GM19351 (cell line): ENCODE data around the gene IFI30.
A peak's percentile ranks its signal among the peaks of the same experiment; 100 is the strongest.

Experiments used
- ATAC-seq: cut with Tn5 transposase; IDR thresholded peaks from one replicate; pipeline ENCODE4 v1.9.1; 2021; ENCODE audit warnings: mild to moderate bottlenecking, moderate library complexity; ENCODE audit not compliant: unreplicated experiment

IFI30 gene

DNA sequence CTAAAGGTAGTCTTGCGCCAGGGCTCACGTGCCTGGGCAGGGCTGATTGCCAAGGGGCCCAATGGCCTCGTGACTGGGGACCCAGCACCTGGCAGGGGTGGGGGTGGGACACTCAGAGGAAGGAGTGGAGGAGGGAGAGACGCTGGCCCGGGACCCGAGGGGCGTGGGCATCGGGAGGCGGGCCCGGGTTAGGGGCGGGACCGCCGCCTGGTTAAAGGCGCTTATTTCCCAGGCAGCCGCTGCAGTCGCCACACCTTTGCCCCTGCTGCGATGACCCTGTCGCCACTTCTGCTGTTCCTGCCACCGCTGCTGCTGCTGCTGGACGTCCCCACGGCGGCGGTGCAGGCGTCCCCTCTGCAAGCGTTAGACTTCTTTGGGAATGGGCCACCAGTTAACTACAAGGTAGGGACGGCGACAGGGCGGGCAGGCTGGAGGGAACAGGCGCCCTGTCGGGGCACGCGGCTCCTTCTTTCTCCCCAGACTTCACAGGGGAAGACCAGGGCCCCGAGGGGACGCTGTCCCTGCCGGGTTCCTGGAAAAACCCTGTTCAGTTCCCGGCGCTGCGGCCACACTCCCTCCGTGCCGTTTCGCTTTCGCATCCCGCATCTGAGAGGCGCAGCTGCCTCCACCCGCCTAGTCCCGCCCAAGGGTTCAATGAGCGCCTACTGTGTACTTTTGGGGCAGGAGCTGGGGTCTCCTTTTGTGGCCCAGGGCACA is at the start of gene IFI30:
Gene IFI30, plus strand, starts transcription at position 242 of the 717 bp plus-strand sequence. Its CDS starts 29 bp downstream, at position 271.
- ATAC-seq, result peak; percentile 47

DNA sequence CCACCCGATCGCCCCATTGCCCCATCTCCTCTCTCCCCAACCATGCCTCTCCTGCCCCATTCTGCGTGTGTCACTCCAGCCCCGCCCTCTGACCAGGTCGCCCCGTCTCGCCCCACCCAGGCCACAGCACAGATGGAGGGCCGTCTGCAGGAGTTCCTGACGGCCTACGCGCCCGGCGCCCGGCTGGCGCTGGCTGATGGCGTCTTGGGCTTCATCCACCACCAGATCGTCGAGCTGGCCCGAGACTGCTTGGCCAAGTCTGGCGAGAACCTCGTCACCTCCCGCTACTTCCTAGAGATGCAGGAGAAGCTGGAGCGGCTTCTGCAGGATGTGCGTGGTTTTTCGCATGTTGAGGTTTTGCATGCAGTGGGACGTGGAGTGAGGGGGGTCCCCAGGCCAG is 49.8 kb upstream of the IFI30 start:
- no peak for ATAC-seq

GRCh38 chr19:18126097-18126496 is 47.5 kb upstream of the IFI30 start:
- no peak for ATAC-seq

- ATAC-seq, result no peak
Measured at GRCh38 chr19:18128044-18128443, 45.6 kb upstream of the IFI30 start.

DNA sequence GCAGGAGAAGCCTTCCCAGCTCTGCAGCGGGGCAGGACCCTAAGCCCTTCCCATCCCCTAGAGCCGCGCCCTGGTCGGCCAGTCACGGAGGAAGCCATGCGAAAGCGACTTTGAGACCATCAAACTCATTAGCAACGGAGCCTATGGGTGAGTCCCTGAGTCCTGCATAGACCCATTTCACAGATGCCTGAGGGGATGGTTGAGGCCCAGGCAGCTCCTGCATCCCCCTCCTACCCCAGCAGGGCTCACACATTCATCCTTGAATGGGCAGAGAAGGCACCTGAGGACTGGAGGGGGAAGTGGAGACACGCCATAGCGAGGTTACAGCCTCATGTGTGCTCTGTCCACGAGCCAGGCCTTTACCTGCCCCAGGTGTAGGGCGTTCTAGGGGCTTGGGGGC is 44.8 kb upstream of the IFI30 start:
- no peak for ATAC-seq

DNA sequence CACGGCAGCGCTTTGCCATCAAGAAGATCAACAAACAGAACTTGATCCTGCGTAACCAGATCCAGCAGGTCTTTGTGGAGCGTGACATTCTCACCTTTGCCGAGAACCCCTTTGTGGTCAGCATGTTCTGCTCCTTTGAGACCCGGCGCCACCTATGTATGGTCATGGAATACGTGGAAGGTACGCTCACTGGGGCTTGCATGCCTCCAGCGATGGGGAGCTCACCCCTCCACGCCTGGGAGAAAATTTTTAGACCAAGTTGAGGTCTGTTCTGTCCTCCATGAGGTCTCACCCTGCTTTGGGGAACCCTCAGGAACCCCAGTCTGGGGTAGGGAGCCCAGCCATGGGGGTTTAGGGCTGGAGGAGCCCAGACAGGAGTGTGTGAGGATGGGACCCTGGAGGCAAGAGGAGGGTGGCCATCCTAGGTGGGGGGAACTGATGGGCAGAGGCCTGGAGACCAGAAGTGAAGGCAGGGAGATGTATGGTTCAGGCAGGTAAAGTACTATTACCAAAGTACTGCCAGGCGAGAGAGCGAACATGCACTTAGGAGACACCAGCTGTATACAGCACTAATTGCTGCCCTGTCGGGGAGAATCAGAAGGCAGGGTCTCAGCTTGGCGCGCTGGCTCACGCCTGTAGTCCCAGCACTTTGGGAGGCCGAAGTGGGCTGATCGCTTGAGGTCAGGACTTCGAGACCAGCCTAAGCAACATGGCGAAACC is 42.9 kb upstream of the IFI30 start:
- no peak for ATAC-seq

DNA sequence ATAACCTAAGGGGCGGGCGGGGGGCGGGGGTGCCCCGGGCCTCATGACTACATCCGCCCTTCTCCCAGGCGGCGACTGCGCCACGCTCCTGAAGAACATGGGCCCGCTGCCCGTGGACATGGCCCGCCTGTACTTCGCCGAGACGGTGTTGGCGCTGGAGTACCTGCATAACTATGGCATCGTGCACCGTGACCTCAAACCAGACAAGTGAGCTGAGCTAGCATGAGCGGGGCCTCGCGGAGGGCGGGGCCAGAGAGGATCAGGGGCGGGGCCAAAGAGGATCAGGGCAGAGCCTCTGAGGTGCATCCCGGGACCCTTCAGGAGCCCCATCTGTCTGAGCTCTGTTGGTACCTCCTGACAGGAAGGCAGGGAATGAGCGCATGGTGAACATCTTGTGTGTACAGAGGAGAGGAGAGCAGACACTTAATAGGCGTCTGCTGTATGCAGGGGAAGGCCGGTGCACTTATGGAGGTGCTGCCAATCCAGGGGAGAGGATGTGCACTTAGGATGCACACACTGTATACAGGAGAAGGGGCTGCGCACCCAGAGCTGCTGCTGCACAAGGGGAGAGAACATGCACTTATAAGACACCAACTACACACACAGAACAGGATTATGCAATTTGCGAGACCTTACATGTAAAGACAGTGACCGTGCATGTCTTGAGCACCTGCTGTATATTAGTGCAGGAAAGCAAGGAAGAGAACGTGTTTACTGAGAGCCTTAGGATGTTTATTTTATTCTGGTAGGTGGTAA is 41.6 kb upstream of the IFI30 start:
- ATAC-seq, result no peak

DNA sequence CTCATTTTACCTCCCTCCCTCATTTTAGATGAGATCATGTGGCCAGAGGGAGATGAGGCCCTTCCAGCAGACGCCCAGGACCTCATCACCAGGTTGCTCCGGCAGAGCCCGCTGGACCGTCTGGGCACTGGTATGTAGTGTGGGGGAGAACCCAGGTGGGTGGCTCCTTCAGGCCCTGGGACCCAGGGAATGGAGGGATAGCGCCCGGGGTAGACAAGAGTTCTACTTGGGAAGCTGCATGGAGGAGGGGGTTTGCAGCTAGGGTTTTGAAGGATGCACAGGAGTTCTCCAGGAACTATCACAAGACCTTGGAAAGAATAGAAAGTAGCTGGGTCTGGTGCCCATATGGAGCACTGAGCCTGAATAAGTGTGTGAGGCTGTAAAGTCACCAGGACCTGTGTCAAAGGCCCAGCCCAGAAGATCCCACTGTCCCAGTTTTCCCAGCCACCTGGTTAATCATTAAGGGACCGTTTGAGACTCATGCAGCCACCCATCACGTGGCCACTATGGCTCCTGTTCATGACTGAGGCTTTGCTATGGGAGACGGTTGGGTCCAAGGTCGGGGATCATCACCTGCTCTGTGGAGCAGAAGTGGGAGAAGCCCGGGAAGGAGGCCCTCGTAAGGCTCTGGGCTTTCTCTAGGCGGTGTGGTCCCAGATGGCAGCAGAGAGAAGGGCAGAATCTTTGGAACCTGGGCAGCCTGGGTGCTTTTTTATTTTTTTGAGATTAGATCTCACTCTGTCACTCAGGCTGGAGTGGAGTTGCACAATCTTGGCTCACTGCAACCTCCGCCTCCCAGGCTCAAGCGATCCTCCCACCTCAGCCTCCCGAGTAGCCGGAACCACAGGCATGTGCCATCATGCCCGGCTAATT is 37.7 kb upstream of the IFI30 start:
- ATAC-seq, result no peak

GRCh38 chr19:18137242-18137641 is 36.4 kb upstream of the IFI30 start:
- no peak for ATAC-seq

- ATAC-seq, result no peak
Measured at GRCh38 chr19:18137657-18138339, 35.8 kb upstream of the IFI30 start.

- ATAC-seq, result no peak
Measured at GRCh38 chr19:18140473-18140872, 33.1 kb upstream of the IFI30 start.

DNA sequence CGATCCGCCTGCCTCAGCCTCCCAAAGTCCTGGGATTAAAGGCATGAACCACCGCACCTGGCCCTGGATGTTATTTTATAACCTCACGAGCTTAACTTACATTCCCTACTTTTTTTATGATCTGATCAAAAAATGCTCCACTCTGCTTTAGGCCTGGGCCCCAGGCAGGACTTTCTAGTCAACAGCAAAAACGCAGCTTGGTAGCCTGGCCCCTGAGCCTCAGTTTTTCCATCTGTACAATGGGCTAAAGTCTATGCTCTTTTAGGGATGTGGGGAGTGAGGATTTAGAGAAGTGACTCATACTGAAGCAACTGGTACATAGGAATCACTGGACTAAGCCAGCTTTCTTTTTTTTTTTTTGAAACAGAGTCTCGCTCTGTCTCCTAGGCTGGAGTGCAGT is 32.6 kb upstream of the IFI30 start:
- ATAC-seq, result no peak

- ATAC-seq, result no peak
Measured at GRCh38 chr19:18143902-18144301, 29.7 kb upstream of the IFI30 start.

DNA sequence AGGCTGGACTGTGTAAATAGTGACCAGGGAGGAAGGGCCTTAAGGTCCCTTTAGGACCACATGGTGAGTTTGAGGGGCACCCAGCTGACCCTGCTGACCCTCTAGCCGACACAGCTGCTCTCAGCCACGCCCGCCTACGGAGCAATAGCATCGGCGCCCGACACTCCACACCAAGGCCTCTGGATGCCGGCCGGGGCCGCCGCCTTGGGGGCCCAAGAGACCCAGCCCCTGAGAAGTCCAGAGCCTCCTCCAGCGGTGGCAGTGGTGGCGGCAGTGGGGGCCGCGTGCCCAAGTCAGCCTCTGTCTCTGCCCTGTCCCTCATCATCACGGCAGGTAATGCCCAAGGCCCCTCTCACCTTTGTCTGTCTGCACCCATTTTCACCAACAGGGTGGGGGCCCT is 29.3 kb upstream of the IFI30 start:
- ATAC-seq, result no peak

GRCh38 chr19:18144906-18145305 is 28.7 kb upstream of the IFI30 start:
- ATAC-seq, result no peak

- ATAC-seq, result no peak
Measured at GRCh38 chr19:18145391-18145999, 28.1 kb upstream of the IFI30 start.

GRCh38 chr19:18147396-18147795 is 26.2 kb upstream of the IFI30 start:
- ATAC-seq, result no peak

DNA sequence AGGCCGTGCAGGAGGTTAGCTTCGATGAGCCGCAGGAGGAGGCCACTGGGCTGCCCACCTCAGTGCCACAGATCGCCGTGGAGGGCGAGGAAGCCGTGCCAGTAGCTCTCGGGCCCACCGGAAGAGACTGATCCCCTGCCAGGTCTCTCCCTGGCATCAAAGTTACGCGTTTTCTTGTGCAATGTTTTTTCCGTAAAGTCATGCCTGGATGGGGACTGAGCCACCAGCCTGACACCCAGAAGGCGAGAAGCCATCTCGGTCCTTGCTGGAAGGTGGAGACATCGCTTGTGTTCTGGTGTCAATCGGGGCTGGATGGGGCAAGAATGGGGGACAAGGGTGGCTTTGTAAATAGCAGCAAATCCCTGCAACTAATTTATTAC is 24.0 kb upstream of the IFI30 start:
- no peak for ATAC-seq

GRCh38 chr19:18150776-18151624 is 22.6 kb upstream of the IFI30 start:
- no peak for ATAC-seq
